ENCODE measurements around the gene CDH22. TPM values are rescaled to one million over a fixed set of nuclear protein-coding genes. Genes with fewer than 3 reads are reported as not detected.

The CDH22 gene
- total RNA-seq, 1 experiment from 2014 or later = not detected

DNA sequence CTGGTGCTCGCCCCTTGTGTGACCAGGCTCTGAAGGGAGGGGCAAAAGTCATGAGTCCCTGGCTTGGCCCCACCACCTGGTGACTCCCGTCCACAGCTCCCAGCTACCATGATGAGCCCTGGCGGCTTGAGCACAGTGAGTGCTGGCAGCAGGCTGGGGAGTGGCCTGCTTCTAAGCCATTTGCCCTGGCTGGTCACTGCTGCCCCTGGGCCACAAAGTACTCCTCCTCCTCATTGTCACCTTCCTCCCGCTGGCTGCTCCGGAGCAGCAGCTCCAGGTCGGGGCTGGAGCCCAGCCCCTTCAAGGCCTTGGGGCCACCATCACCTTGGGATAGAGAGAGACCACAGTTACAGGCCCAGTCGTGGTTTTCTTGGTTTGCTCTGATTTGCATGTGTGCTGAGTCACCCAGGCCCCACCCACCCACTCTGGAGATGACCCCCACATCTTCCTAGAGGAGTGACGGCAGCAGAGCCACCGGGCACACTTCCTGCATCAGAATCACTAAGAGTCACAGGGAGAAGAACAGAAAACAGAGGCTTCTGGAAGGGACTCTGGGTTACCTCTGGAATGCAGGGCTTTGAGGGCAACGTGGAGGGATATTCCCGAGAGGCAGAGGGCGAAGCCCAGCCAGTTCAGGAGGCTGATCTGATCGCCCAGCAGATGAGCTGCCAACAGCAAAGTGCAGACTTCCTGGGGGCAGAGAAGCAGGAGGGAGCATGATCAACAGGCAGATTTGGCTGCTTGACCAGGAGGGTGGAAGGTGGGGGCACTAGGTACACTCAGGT, 42.1 kb upstream of the CDH22 start:
- BruUV-seq (replicated peaks) = no TSS peak
- no peaks in the 10 kb centered on the region for H3K27me3 ChIP-seq (ENCODE audit: control insufficient read depth, insufficient read depth, low read length)
- H3K36me3 ChIP-seq (ENCODE audit: control insufficient read depth, insufficient read depth, low read length) = no peaks in the 10 kb centered on the region
- in situ Hi-C loops (cut with HindIII; ENCODE audit: low pct_unique_long_range_greater_than_20kb, low sequenced_read_pairs) (no loop called here), intact Hi-C loops (cut with micrococcal nuclease; ENCODE audit: unreplicated experiment) (no loop called here)
- no peaks in the 10 kb centered on the region for H3K9me3 ChIP-seq (ENCODE audit: control insufficient read depth, insufficient read depth, low read depth, low read length)
- ChIA-PET CTCF (no interaction called here), POLR2A (interaction anchor here (1.2 kb wide), 1 partner anchor 14 kb away, joined by 3 read pairs; no protein-coding TSS in a partner anchor)
- no peak overlapping the region for H3K27ac ChIP-seq (ENCODE audit: low read length)
- no peak for DNase-seq (ENCODE audit: low read depth, low spot score)
- TF ChIP-seq POLR2AphosphoS5 (IDR thresholded peaks at IDR 0.05; ENCODE audit: low read depth, low read length) = no peak
- TF ChIP-seq, protein P1, sequence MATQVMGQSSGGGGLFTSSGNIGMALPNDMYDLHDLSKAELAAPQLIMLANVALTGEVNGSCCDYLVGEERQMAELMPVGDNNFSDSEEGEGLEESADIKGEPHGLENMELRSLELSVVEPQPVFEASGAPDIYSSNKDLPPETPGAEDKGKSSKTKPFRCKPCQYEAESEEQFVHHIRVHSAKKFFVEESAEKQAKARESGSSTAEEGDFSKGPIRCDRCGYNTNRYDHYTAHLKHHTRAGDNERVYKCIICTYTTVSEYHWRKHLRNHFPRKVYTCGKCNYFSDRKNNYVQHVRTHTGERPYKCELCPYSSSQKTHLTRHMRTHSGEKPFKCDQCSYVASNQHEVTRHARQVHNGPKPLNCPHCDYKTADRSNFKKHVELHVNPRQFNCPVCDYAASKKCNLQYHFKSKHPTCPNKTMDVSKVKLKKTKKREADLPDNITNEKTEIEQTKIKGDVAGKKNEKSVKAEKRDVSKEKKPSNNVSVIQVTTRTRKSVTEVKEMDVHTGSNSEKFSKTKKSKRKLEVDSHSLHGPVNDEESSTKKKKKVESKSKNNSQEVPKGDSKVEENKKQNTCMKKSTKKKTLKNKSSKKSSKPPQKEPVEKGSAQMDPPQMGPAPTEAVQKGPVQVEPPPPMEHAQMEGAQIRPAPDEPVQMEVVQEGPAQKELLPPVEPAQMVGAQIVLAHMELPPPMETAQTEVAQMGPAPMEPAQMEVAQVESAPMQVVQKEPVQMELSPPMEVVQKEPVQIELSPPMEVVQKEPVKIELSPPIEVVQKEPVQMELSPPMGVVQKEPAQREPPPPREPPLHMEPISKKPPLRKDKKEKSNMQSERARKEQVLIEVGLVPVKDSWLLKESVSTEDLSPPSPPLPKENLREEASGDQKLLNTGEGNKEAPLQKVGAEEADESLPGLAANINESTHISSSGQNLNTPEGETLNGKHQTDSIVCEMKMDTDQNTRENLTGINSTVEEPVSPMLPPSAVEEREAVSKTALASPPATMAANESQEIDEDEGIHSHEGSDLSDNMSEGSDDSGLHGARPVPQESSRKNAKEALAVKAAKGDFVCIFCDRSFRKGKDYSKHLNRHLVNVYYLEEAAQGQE (IDR thresholded peaks at IDR 0.05; ENCODE audit: insufficient read depth in 1 of 2, low read depth in 2 of 2, low read length in 1 of 2) = no peak
- ATAC-seq = peak; percentile 20; the same call in 1 of the 2 replicates
- no peaks in the 10 kb centered on the region; the same call in 1 of the 2 replicates for H3K4me1 ChIP-seq (ENCODE audit: control insufficient read depth, insufficient read depth, low read length)
- no peak overlapping the region for H3K4me3 ChIP-seq (ENCODE audit: low read depth in 2 of 2, low read length in 2 of 2)

DNA sequence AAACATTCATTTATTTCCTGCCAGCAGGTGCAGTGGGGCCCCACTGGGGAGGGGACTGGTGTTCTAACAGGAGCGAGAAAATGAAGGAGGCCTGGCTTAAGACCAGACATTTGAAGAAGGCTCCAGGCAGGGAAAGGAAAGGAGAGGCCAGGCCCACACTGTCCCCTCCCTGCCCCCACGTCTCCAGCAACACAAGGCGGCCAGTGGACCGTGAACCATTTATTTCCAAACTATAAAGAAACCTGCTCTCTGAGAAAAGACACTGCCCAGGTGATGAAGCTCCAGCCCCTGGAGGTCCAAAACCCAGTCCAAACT, 41.4 kb upstream of the CDH22 start:
- intact Hi-C loops (cut with micrococcal nuclease; ENCODE audit: unreplicated experiment) (loop anchor here (1.0 kb wide), 1 partner anchor 217 kb away; no protein-coding TSS in a partner anchor), in situ Hi-C loops (cut with HindIII; ENCODE audit: low pct_unique_long_range_greater_than_20kb, low sequenced_read_pairs) (no loop called here)
- Histone ChIP-seq H3K9me3 (ENCODE audit: control insufficient read depth, insufficient read depth, low read depth, low read length) (no peaks in the 10 kb centered on the region), H3K4me1 (ENCODE audit: control insufficient read depth, insufficient read depth, low read length) (no peaks in the 10 kb centered on the region; the same call in 1 of the 2 replicates), H3K27me3 (ENCODE audit: control insufficient read depth, insufficient read depth, low read length) (no peaks in the 10 kb centered on the region), H3K36me3 (ENCODE audit: control insufficient read depth, insufficient read depth, low read length) (no peaks in the 10 kb centered on the region), H3K27ac (ENCODE audit: low read length) (no peak overlapping the region), H3K4me3 (ENCODE audit: low read depth in 2 of 2, low read length in 2 of 2) (no peak overlapping the region)
- BruUV-seq (replicated peaks) = no TSS peak
- ATAC-seq (no peak), DNase-seq (ENCODE audit: low read depth, low spot score) (no peak)
- ChIA-PET POLR2A (interaction anchor here (1.2 kb wide), 1 partner anchor 15 kb away, joined by 3 read pairs; no protein-coding TSS in a partner anchor), CTCF (interaction anchor here (0.6 to 1.3 kb wide), 2 partner anchors 88 to 221 kb away, joined by 3 to 4 read pairs; no protein-coding TSS in a partner anchor)
- TF ChIP-seq, protein P1 (IDR thresholded peaks at IDR 0.05; ENCODE audit: insufficient read depth in 1 of 2, low read depth in 2 of 2, low read length in 1 of 2) = no peak
- TF ChIP-seq TCF7L2 (IDR thresholded peaks at IDR 0.05; ENCODE audit: low read depth, low read length) (no peak), POLR2AphosphoS5 (IDR thresholded peaks at IDR 0.05; ENCODE audit: low read depth, low read length) (no peak), SIN3A (IDR thresholded peaks at IDR 0.05; ENCODE audit: borderline replicate concordance, insufficient read depth, low read depth, low read length) (no peak)
- TF ChIP-seq, protein P2, sequence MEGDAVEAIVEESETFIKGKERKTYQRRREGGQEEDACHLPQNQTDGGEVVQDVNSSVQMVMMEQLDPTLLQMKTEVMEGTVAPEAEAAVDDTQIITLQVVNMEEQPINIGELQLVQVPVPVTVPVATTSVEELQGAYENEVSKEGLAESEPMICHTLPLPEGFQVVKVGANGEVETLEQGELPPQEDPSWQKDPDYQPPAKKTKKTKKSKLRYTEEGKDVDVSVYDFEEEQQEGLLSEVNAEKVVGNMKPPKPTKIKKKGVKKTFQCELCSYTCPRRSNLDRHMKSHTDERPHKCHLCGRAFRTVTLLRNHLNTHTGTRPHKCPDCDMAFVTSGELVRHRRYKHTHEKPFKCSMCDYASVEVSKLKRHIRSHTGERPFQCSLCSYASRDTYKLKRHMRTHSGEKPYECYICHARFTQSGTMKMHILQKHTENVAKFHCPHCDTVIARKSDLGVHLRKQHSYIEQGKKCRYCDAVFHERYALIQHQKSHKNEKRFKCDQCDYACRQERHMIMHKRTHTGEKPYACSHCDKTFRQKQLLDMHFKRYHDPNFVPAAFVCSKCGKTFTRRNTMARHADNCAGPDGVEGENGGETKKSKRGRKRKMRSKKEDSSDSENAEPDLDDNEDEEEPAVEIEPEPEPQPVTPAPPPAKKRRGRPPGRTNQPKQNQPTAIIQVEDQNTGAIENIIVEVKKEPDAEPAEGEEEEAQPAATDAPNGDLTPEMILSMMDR (IDR thresholded peaks at IDR 0.05) = no peak
